ENCODE data around the gene GLI3. TPM values are rescaled to one million over a fixed set of nuclear protein-coding genes. Genes with fewer than 3 reads are reported as not detected.
A peak's percentile ranks its signal among the peaks of the same experiment; 100 is the strongest.

Gene GLI3
- total RNA-seq, 1 donor from 2014 or later: 27.7 TPM

DNA sequence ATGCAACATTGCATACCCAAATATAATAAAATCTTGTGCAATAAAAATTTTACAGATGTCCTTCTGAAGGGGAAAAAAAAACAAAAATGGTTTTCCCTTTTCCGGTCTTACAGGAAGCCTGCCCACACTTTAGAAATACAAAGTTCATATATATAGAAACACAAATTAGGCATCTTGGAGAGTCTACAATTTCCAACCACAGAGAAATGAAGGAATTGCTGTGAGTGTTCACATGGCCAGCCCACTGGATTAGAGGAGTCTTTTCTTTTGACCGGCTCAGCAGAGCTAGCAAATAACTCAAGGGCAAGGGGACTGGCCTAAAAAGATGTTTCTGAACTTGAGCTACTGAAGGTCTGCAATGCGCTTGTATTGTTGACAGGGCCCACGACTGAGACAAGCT lies 92.4 kb downstream of the GLI3 start:
- H3K4me3 Mint-ChIP-seq (ENCODE audit: unreplicated experiment): no peak overlapping the region
- no peak overlapping the region for H3K27ac ChIP-seq (ENCODE audit: low read depth, low read length)

DNA sequence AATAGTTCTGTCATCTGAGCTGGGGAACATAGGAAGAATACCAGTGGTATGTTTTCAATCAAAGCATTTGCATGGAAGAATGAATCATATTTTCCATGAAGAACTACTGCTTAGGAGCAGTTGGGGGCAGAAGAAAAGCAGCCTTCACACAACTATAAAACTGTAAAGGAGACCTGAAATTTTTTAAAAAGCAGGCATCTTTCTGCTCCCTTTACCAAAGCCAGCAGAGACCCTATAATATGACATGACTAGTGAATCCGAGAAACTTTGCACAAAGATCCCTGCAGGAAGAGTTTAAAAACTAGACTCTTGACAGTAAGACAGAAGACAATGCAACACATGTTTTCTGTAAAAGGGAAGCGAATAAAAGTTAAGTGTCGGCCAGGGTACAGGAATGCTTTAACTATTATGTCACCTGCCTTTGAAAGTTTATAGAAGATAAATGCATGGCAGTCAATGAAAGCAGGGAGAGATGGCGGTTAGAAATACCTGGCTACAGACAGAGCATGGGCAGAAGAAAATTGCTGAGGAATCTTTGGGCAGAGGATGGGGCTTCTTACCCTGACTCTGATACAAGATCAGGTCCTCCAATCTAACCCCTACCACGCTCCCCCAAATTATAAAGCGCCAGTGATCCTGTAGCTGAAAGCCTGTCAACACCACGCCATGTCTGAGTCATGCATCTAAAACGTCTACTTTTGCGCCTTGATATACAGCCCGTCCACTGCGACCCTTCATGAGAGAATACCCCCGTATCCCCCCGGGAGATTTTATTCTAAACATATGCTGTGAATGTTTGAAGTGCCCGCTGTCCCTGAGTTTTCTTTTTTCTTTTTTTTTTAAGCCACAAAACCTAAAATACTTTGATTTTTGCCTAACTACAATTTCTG lies 93.1 kb downstream of the GLI3 start:
- Histone ChIP-seq H3K79me2 (ENCODE audit: insufficient read depth, low read length) (peaks cover 8% of the 10 kb centered on the region), H3K9ac (ENCODE audit: low read length) (no peak overlapping the region), H4K20me1 (ENCODE audit: insufficient read depth, low read length) (peaks cover 10% of the 10 kb centered on the region), H3K27me3 (ENCODE audit: insufficient read depth, low read length) (no peaks in the 10 kb centered on the region), H3K9me3 (ENCODE audit: insufficient read depth, low read depth, low read length) (no peaks in the 10 kb centered on the region), H3K4me3 (ENCODE audit: insufficient read depth, low read depth, low read length) (no peak overlapping the region), H3K4me2 (ENCODE audit: low read length) (peak overlapping the region; percentile 72), H3K27ac (ENCODE audit: low read depth, low read length) (no peak overlapping the region), H2AFZ (ENCODE audit: low read depth, low read length) (no peak overlapping the region), H3K36me3 (ENCODE audit: insufficient read depth, low read length) (no peaks in the 10 kb centered on the region), H3K4me1 (ENCODE audit: insufficient read depth, low read length) (peaks cover 17% of the 10 kb centered on the region)
- DNase-seq (ENCODE audit: low read depth) (peak; percentile 66), FAIRE-seq (peak; percentile 71)
- Mint-ChIP-seq H3K36me3 (ENCODE audit: low read depth, unreplicated experiment) (peaks cover 7% of the 10 kb centered on the region), H3K27ac (ENCODE audit: unreplicated experiment) (no peak overlapping the region), H3K27me3 (ENCODE audit: low read depth, unreplicated experiment) (no peaks in the 10 kb centered on the region), H3K4me3 (ENCODE audit: unreplicated experiment) (no peak overlapping the region), H3K4me1 (ENCODE audit: low read depth, unreplicated experiment) (peaks cover 23% of the 10 kb centered on the region), H3K9me3 (ENCODE audit: unreplicated experiment) (peaks cover 2% of the 10 kb centered on the region)
- TF ChIP-seq, protein P1, sequence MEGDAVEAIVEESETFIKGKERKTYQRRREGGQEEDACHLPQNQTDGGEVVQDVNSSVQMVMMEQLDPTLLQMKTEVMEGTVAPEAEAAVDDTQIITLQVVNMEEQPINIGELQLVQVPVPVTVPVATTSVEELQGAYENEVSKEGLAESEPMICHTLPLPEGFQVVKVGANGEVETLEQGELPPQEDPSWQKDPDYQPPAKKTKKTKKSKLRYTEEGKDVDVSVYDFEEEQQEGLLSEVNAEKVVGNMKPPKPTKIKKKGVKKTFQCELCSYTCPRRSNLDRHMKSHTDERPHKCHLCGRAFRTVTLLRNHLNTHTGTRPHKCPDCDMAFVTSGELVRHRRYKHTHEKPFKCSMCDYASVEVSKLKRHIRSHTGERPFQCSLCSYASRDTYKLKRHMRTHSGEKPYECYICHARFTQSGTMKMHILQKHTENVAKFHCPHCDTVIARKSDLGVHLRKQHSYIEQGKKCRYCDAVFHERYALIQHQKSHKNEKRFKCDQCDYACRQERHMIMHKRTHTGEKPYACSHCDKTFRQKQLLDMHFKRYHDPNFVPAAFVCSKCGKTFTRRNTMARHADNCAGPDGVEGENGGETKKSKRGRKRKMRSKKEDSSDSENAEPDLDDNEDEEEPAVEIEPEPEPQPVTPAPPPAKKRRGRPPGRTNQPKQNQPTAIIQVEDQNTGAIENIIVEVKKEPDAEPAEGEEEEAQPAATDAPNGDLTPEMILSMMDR (IDR thresholded peaks at IDR 0.05; ENCODE audit: insufficient read depth, low read depth, low read length): no peak
- TF ChIP-seq EZH2 (IDR thresholded peaks at IDR 0.05; ENCODE audit: insufficient read depth, low read length): no peak

More for the DNA sequence above, 92.4 kb downstream of the GLI3 start:
- Mint-ChIP-seq H3K27me3 (ENCODE audit: low read depth, unreplicated experiment) (no peaks in the 10 kb centered on the region), H3K4me1 (ENCODE audit: low read depth, unreplicated experiment) (peaks cover 22% of the 10 kb centered on the region), H3K9me3 (ENCODE audit: unreplicated experiment) (peaks cover 2% of the 10 kb centered on the region), H3K27ac (ENCODE audit: unreplicated experiment) (no peak overlapping the region), H3K36me3 (ENCODE audit: low read depth, unreplicated experiment) (peaks cover 7% of the 10 kb centered on the region)
- peak; percentile 58 for DNase-seq (ENCODE audit: low read depth)
- Histone ChIP-seq H3K9ac (ENCODE audit: low read length) (no peak overlapping the region), H3K4me1 (ENCODE audit: insufficient read depth, low read length) (peaks cover 17% of the 10 kb centered on the region), H3K79me2 (ENCODE audit: insufficient read depth, low read length) (peaks cover 14% of the 10 kb centered on the region), H3K4me3 (ENCODE audit: insufficient read depth, low read depth, low read length) (no peak overlapping the region), H3K9me3 (ENCODE audit: insufficient read depth, low read depth, low read length) (no peaks in the 10 kb centered on the region), H2AFZ (ENCODE audit: low read depth, low read length) (no peak overlapping the region), H3K4me2 (ENCODE audit: low read length) (peak overlapping the region; percentile 72), H4K20me1 (ENCODE audit: insufficient read depth, low read length) (peaks cover 14% of the 10 kb centered on the region), H3K36me3 (ENCODE audit: insufficient read depth, low read length) (no peaks in the 10 kb centered on the region), H3K27me3 (ENCODE audit: insufficient read depth, low read length) (no peaks in the 10 kb centered on the region)
- TF ChIP-seq, protein P1 (IDR thresholded peaks at IDR 0.05; ENCODE audit: insufficient read depth, low read depth, low read length): no peak
- TF ChIP-seq EZH2 (IDR thresholded peaks at IDR 0.05; ENCODE audit: insufficient read depth, low read length): no peak
- no peak for FAIRE-seq

DNA sequence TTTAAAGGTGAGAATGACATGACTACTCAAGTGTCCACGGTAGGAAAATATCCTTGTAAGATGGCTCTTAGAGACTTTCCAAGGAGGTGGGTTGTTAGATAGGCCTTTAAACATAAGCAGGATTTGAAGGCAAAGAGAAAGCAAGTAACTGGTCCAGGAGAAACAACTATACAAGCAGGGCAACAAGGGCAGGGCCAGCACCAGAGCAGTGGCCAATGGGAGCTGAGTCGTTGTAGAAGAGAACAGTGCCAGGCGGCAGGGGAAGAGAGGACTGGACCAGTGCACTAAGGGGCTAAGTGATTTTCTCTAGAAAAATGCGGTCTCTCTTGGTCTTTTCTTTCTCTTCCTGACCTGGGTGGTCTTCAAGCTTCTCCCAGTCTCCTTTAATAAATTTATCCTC lies 94.9 kb downstream of the GLI3 start:
- H3K27ac ChIP-seq (ENCODE audit: low read depth, low read length): no peak overlapping the region
- Mint-ChIP-seq H3K27ac (ENCODE audit: unreplicated experiment) (no peak overlapping the region), H3K9me3 (ENCODE audit: unreplicated experiment) (peaks cover 2% of the 10 kb centered on the region), H3K36me3 (ENCODE audit: low read depth, unreplicated experiment) (peaks cover 6% of the 10 kb centered on the region), H3K4me3 (ENCODE audit: unreplicated experiment) (no peak overlapping the region), H3K27me3 (ENCODE audit: low read depth, unreplicated experiment) (no peaks in the 10 kb centered on the region), H3K4me1 (ENCODE audit: low read depth, unreplicated experiment) (peaks cover 23% of the 10 kb centered on the region)
- no peak overlapping the region for H3K4me3 ChIP-seq (ENCODE audit: insufficient read depth, low read depth, low read length)
- no peaks in the 10 kb centered on the region for H3K9me3 ChIP-seq (ENCODE audit: insufficient read depth, low read depth, low read length)
- no peaks in the 10 kb centered on the region for H3K36me3 ChIP-seq (ENCODE audit: insufficient read depth, low read length)
- H3K9ac ChIP-seq (ENCODE audit: low read length): no peak overlapping the region
- DNase-seq (ENCODE audit: low read depth): no peak
- H3K79me2 ChIP-seq (ENCODE audit: insufficient read depth, low read length): peaks cover 4% of the 10 kb centered on the region
- H2AFZ ChIP-seq (ENCODE audit: low read depth, low read length): no peak overlapping the region
- TF ChIP-seq EZH2 (IDR thresholded peaks at IDR 0.05; ENCODE audit: insufficient read depth, low read length): no peak
- TF ChIP-seq, protein P1 (IDR thresholded peaks at IDR 0.05; ENCODE audit: insufficient read depth, low read depth, low read length): no peak
- no peak for FAIRE-seq
- peaks cover 18% of the 10 kb centered on the region for H4K20me1 ChIP-seq (ENCODE audit: insufficient read depth, low read length)
- peaks cover 17% of the 10 kb centered on the region for H3K4me1 ChIP-seq (ENCODE audit: insufficient read depth, low read length)
- H3K27me3 ChIP-seq (ENCODE audit: insufficient read depth, low read length): no peaks in the 10 kb centered on the region
- H3K4me2 ChIP-seq (ENCODE audit: low read length): no peak overlapping the region
